ENCODE results near the gene TFEB. TPM values are rescaled to one million over a fixed set of nuclear protein-coding genes. Genes with fewer than 3 reads are reported as not detected.

Gene TFEB
- total and polyA plus RNA-seq, 2 donors (not counting 3 experiments of a cell fraction or from before 2014, with no cell fraction given): 4.9 to 6.6 TPM

DNA sequence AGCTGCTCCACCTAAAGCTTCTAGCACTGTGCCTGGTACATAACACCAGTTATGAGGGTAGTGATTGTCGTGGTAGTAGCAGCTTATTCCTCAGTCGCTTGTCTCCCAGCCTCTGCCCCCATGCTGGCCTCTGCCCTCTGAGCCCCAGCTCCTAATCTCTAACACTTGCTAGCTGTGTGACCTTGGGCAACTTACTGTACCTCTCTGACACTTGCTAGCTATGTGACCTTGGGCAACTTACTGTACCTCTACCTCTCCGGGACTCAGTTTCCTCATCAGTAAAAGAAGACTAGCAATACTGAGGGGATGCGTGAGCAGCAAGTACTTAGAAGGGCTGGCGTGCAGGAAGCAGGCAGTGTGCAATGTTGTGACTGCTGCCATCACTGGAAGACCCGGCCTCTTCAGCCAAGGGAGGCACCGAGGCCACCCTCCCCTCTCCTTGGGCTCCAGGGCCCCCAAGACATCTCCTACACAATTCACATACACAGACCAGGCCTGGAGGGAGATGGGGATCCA lies 87.3 kb downstream of the TFEB start:
- DNase-seq (ENCODE audit: low read depth, low spot score): no peak
- dilution Hi-C loops (cut with MboI; ENCODE audit: extremely low pct_ligation_motif_present, low sequenced_read_pairs) (no loop called here), intact Hi-C loops (cut with micrococcal nuclease) (no loop called here)
- H3K79me2 ChIP-seq (ENCODE audit: control insufficient read depth, insufficient read depth, low read length): no peaks in the 10 kb centered on the region
- peaks cover 0 to 49% of the 10 kb centered on the region in 2 experiments for H3K36me3 ChIP-seq (ENCODE audit: control insufficient read depth in 2 of 2, extremely low read depth in 1 of 2, insufficient read depth in 2 of 2, low read length in 2 of 2)
- no peaks in the 10 kb centered on the region for H3K27me3 ChIP-seq (ENCODE audit: control insufficient read depth in 2 of 2, insufficient read depth in 2 of 2, low read length in 2 of 2)
- H3K4me2 ChIP-seq (ENCODE audit: insufficient read depth, low read length): no peak overlapping the region
- BruUV-seq (replicated peaks): no TSS peak
- FAIRE-seq: no peak
- no peak overlapping the region for H3K9ac ChIP-seq (replicated peaks; ENCODE audit: extremely low read depth, insufficient read depth, low read length)
- ChIA-PET POLR2A (interaction anchor here (0.5 to 0.7 kb wide), 2 partner anchors 25 to 37 kb away, joined by 5 to 6 read pairs; no protein-coding TSS in a partner anchor), CTCF (interaction anchor here (2.0 kb wide), 1 partner anchor 46 kb away, joined by 7 read pairs; no protein-coding TSS in a partner anchor)
- H3K27ac ChIP-seq (ENCODE audit: insufficient read depth, low read depth, low read length): no peak overlapping the region
- peaks cover 2% of the 10 kb centered on the region for H3K4me1 ChIP-seq (ENCODE audit: control insufficient read depth, extremely low read depth, insufficient read depth, low read length)
- no peaks in the 10 kb centered on the region for H4K20me1 ChIP-seq (replicated peaks; ENCODE audit: control insufficient read depth, extremely low read depth, insufficient read depth, low read length)
- no peak overlapping the region for H3K4me3 ChIP-seq (replicated peaks in 1 of 3; ENCODE audit: insufficient read depth in 1 of 3, low read depth in 1 of 3, low read length in 3 of 3)
- no peak overlapping the region for H2AFZ ChIP-seq (ENCODE audit: low read depth, low read length)
- no peaks in the 10 kb centered on the region for H3K9me1 ChIP-seq (replicated peaks; ENCODE audit: control insufficient read depth, extremely low read depth, insufficient read depth, low read length)
- TF ChIP-seq CTCF (IDR thresholded peaks at IDR 0.05; ENCODE audit: extremely low read depth in 1 of 2, insufficient read depth in 1 of 2, low read depth in 1 of 2, low read length in 2 of 2): no peak
- TF ChIP-seq JUN (IDR thresholded peaks at IDR 0.05; ENCODE audit: borderline replicate concordance, insufficient read depth, insufficient read length, low read depth): no peak
- TF ChIP-seq MAX (IDR thresholded peaks at IDR 0.05; ENCODE audit: insufficient read depth, insufficient read length): no peak
- no peak for TF ChIP-seq GATA2 (IDR thresholded peaks at IDR 0.05; ENCODE audit: insufficient read depth, insufficient read length, low read depth, low read length)
- no peak for TF ChIP-seq FOS (IDR thresholded peaks at IDR 0.05; ENCODE audit: borderline replicate concordance, insufficient read depth, low read length)
- H3K9me3 ChIP-seq (replicated peaks; ENCODE audit: control insufficient read depth, insufficient read depth, low read length): no peaks in the 10 kb centered on the region

Measured in endothelial cell of umbilical vein (primary cell).